ENCODE measurements around the gene SPPL2B. TPM values are rescaled to one million over a fixed set of nuclear protein-coding genes. Genes with fewer than 3 reads are reported as not detected.

The SPPL2B gene
- total RNA-seq, 3 donors from 2014 or later (not counting 1 experiment from before 2014, with no cell fraction given), result 63.2 to 83.8 (median 79.7) TPM

- no peaks in the 10 kb centered on the region for H3K36me3 ChIP-seq (ENCODE audit: control insufficient read depth, insufficient read depth, low read length)
- H3K4me1 Mint-ChIP-seq, result peaks cover 8 to 12% of the 10 kb centered on the region in 2 donors
- no peak overlapping the region for H3K27ac ChIP-seq (ENCODE audit: low read length)
- H3K4me1 ChIP-seq (ENCODE audit: control insufficient read depth, insufficient read depth, low read length), result peaks cover 16% of the 10 kb centered on the region
- no peak for DNase-seq
- H3K27ac Mint-ChIP-seq, result no peak overlapping the region
- no peak for ATAC-seq
- intact Hi-C loops (cut with micrococcal nuclease), result no loop called here
- peaks cover 9% of the 10 kb centered on the region for H3K36me3 Mint-ChIP-seq
- WGBS (ENCODE audit: insufficient coverage), result 98% methylated on average over 3 of the region's 4 CpGs
- H3K9me3 Mint-ChIP-seq, result peaks cover 0 to 6% of the 10 kb centered on the region in 2 donors
- no peak overlapping the region for H3K4me3 ChIP-seq (ENCODE audit: low read length)
- peaks cover 39% of the 10 kb centered on the region for H3K27me3 ChIP-seq (ENCODE audit: control insufficient read depth, insufficient read depth, low read length)
- TF ChIP-seq, protein P1, sequence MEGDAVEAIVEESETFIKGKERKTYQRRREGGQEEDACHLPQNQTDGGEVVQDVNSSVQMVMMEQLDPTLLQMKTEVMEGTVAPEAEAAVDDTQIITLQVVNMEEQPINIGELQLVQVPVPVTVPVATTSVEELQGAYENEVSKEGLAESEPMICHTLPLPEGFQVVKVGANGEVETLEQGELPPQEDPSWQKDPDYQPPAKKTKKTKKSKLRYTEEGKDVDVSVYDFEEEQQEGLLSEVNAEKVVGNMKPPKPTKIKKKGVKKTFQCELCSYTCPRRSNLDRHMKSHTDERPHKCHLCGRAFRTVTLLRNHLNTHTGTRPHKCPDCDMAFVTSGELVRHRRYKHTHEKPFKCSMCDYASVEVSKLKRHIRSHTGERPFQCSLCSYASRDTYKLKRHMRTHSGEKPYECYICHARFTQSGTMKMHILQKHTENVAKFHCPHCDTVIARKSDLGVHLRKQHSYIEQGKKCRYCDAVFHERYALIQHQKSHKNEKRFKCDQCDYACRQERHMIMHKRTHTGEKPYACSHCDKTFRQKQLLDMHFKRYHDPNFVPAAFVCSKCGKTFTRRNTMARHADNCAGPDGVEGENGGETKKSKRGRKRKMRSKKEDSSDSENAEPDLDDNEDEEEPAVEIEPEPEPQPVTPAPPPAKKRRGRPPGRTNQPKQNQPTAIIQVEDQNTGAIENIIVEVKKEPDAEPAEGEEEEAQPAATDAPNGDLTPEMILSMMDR (IDR thresholded peaks at IDR 0.05), result no peak
- H3K9me3 ChIP-seq (ENCODE audit: control insufficient read depth, insufficient read depth, low read length), result no peaks in the 10 kb centered on the region
- H3K4me3 Mint-ChIP-seq, result no peak overlapping the region
- H3K27me3 Mint-ChIP-seq (ENCODE audit: low read depth in 2 of 2), result peaks cover 26 to 40% of the 10 kb centered on the region in 2 donors
These were observed 17.4 kb upstream of the SPPL2B start for GRCh38 chr19:2311093-2311492.

- 45% methylated on average over 28 of the region's 28 CpGs for WGBS (ENCODE audit: insufficient coverage)
- Mint-ChIP-seq H3K27me3 (ENCODE audit: low read depth in 2 of 2) (peaks cover 16 to 33% of the 10 kb centered on the region in 2 donors), H3K36me3 (peaks cover 9% of the 10 kb centered on the region), H3K4me3 (no peak overlapping the region), H3K9me3 (peaks cover 0 to 6% of the 10 kb centered on the region in 2 donors), H3K27ac (no peak overlapping the region), H3K4me1 (peaks cover 8 to 14% of the 10 kb centered on the region in 2 donors)
- DNase-seq (no peak), ATAC-seq (no peak)
- TF ChIP-seq, protein P1 (IDR thresholded peaks at IDR 0.05), result no peak
- no peaks in the 10 kb centered on the region for H3K36me3 ChIP-seq (ENCODE audit: control insufficient read depth, insufficient read depth, low read length)
- H3K4me3 ChIP-seq (ENCODE audit: low read length), result no peak overlapping the region
- intact Hi-C loops (cut with micrococcal nuclease), result no loop called here
- H3K27ac ChIP-seq (ENCODE audit: low read length), result no peak overlapping the region
- H3K9me3 ChIP-seq (ENCODE audit: control insufficient read depth, insufficient read depth, low read length), result no peaks in the 10 kb centered on the region
- H3K4me1 ChIP-seq (ENCODE audit: control insufficient read depth, insufficient read depth, low read length), result peaks cover 15% of the 10 kb centered on the region
- peaks cover 27% of the 10 kb centered on the region for H3K27me3 ChIP-seq (ENCODE audit: control insufficient read depth, insufficient read depth, low read length)
These were observed 15.5 kb upstream of the SPPL2B start for GRCh38 chr19:2312820-2313501.

DNA sequence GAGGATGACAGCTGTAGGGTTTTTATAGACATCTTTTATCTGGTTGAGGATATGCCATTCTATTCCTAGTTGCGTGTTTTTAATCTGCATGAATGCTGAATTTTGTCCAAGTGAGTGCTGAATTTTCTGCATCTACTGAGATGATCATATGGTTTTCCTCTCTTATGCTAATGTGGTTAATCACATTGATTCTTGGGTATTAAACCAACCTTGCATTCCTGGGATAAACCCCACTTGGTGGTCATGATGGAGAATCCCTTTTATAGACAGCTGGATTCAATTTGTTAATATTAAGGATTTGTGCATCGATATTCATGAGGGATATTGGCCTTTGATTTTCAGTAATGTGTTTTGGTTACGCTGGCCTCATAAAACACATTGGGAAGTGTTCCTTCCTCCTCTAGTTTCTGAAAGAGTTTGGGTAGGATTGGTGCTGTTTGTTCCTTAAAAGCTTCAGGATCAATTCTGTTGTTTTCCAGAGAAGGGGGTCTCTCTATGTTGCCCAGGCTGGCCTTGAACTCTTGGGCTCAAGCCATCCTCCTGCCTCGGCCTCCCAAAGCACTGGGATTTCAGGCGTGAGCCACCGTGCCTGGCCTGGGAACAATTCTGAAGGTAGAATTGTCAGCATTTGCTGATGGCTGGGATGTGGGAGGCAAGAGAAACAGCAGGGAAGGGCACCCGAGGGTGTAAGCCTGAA, 13.2 kb upstream of the SPPL2B start:
- H3K36me3 ChIP-seq (ENCODE audit: control insufficient read depth, insufficient read depth, low read length), result no peaks in the 10 kb centered on the region
- TF ChIP-seq, protein P1 (IDR thresholded peaks at IDR 0.05), result no peak
- Mint-ChIP-seq H3K9me3 (peaks cover 0 to 6% of the 10 kb centered on the region in 2 donors), H3K4me3 (no peak overlapping the region), H3K36me3 (peaks cover 9% of the 10 kb centered on the region), H3K4me1 (peaks cover 8 to 9% of the 10 kb centered on the region in 2 donors), H3K27me3 (ENCODE audit: low read depth in 2 of 2) (peaks cover 9 to 22% of the 10 kb centered on the region in 2 donors), H3K27ac (peak overlapping the region in 1 of 2 donors; percentile 68)
- peaks cover 19% of the 10 kb centered on the region for H3K4me1 ChIP-seq (ENCODE audit: control insufficient read depth, insufficient read depth, low read length)
- peaks cover 11% of the 10 kb centered on the region for H3K27me3 ChIP-seq (ENCODE audit: control insufficient read depth, insufficient read depth, low read length)
- H3K4me3 ChIP-seq (ENCODE audit: low read length), result no peak overlapping the region
- 85% methylated on average over 7 of the region's 7 CpGs for WGBS (ENCODE audit: insufficient coverage)
- ATAC-seq (no peak), DNase-seq (no peak)
- H3K9me3 ChIP-seq (ENCODE audit: control insufficient read depth, insufficient read depth, low read length), result no peaks in the 10 kb centered on the region
- intact Hi-C loops (cut with micrococcal nuclease), result loop anchor here (5.0 kb wide), 1 partner anchor 158 kb away; no protein-coding TSS in a partner anchor
- H3K27ac ChIP-seq (ENCODE audit: low read length), result no peak overlapping the region

All from natural killer cell (primary cell).